GM13976 (cell line): Measurements from ENCODE around the gene TMEM63A.

Experiments
- DNase-seq: peaks from one replicate; pipeline ENCODE4 v3.0.0; 2012; ENCODE audit warnings: low spot score
- CTCF ChIP-seq: IDR thresholded peaks from 2 replicates; pipeline ENCODE4 v1.5.1; 2012; ENCODE audit warnings: borderline replicate concordance, mild to moderate bottlenecking; ENCODE audit not compliant: insufficient read depth; ENCODE audit errors: extremely low read depth, missing control alignments, control extremely low read depth
- in situ Hi-C: fragments of 300-500 bp; cut with MboI; formaldehyde crosslinking; loops from one replicate; pipeline ENCODE4 v1.12.0; 2022; ENCODE audit warnings: low sequenced_read_pairs, mixed read lengths, inconsistent platforms; ENCODE audit not compliant: unreplicated experiment

The TMEM63A gene

GRCh38 chr1:225824533-225824941, 57.6 kb downstream of the TMEM63A start:
- TF ChIP-seq CTCF, result no peak
- in situ Hi-C loops, result no loop called here
- DNase-seq, result no peak

- no peak for DNase-seq
- in situ Hi-C loops, result no loop called here
- TF ChIP-seq CTCF, result no peak
Observed at GRCh38 chr1:225823811-225824261, 58.3 kb downstream of the TMEM63A start.

GRCh38 chr1:225822655-225823403, 59.4 kb downstream of the TMEM63A start:
- in situ Hi-C loops, result no loop called here
- no peak for TF ChIP-seq CTCF
- no peak for DNase-seq

GRCh38 chr1:225820522-225821120, 61.6 kb downstream of the TMEM63A start:
- TF ChIP-seq CTCF, result no peak
- in situ Hi-C loops, result no loop called here

GRCh38 chr1:225819346-225820192, 62.6 kb downstream of the TMEM63A start:
- DNase-seq, result no peak
- in situ Hi-C loops, result no loop called here
- TF ChIP-seq CTCF, result no peak

More at GRCh38 chr1:225820522-225821120, 61.6 kb downstream of the TMEM63A start:
- DNase-seq, result no peak

- in situ Hi-C loops, result no loop called here
- DNase-seq, result no peak
- no peak for TF ChIP-seq CTCF
Observed at GRCh38 chr1:225818229-225818628, 64.0 kb downstream of the TMEM63A start.
